PFSK-1 (cell line): Measurements from ENCODE around the gene SAMHD1.

Experiments
- FOXP2 ChIP-seq: optimal IDR thresholded peaks from 2 replicates; pipeline ENCODE3; 2011; ENCODE audit warnings: borderline replicate concordance, control low read depth, inconsistent platforms; ENCODE audit not compliant: insufficient read depth; ENCODE audit errors: extremely low read length, extremely low read depth
- POLR2AphosphoS5 ChIP-seq: IDR thresholded peaks from 2 replicates; pipeline ENCODE4 v1.6.1; 2012; ENCODE audit warnings: low read depth, mild to moderate bottlenecking, control low read depth, low read length, moderate library complexity
- REST ChIP-seq, 2 experiments: IDR thresholded peaks; 2 replicates each; pipeline versions ENCODE4 v1.6.1 to v1.8.0; 2011 to 2012; ENCODE audit warnings: low read depth in 2 of 2, low read length in 2 of 2, control low read depth in 1 of 2, inconsistent platforms in 1 of 2, mild to moderate bottlenecking in 1 of 2, moderate library complexity in 1 of 2; ENCODE audit not compliant: insufficient read depth in 1 of 2
- SIN3A ChIP-seq: IDR thresholded peaks from 2 replicates; pipeline ENCODE4 v1.6.1; 2012; ENCODE audit warnings: mild to moderate bottlenecking, low read length, moderate library complexity, borderline replicate concordance; ENCODE audit not compliant: insufficient read depth
- TAF1 ChIP-seq: IDR thresholded peaks from 2 replicates; pipeline ENCODE4 v1.6.1; 2012; ENCODE audit warnings: low read length, control low read depth, borderline replicate concordance; ENCODE audit not compliant: insufficient read depth

Gene SAMHD1

DNA sequence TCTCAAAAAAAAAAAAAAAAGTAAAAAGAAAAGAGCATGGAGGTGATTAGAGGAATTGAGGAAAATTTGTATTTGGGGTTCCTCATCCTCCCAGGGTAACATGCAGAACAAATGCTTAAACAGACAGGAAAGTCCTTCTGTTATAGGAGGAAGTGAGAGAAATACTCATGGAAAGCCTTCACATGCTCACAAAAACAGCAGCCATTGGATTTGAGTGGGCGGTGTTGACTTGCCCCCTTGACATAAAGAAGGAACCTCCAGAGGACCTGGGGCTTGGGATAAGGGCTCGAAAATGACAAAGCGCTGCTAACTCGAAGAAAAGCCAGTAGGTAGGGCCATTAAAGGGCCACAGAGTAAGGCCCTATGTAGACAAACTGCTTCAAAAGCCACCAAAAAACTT, 17.5 kb upstream of the SAMHD1 start:
- TF ChIP-seq TAF1 (no peak), POLR2AphosphoS5 (no peak), FOXP2 (no peak), REST (IDR thresholded peaks at IDR 0.05; ENCODE audit: insufficient read depth in 1 of 2, low read depth in 2 of 2, low read length in 2 of 2) (no peak), SIN3A (no peak)

DNA sequence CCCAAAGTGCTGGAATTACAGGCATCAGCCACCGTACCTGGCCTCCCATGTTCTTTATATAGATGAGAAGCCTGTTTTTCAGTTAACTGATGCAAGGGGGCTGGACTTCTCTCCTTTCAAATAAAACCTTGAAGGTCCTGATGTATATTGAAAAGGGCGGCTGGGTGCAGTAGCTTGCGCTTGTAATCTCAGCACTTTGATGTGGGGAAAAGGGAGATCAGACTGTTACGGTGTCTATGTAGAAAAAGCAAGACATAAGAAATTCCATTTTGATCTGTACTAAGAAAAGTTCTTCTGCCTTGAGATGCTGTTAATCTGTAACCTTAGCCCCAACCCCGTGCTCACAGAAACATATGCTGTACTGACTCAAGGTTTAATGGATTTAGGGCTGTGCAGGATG, 16.1 kb upstream of the SAMHD1 start:
- TF ChIP-seq REST (IDR thresholded peaks at IDR 0.05; ENCODE audit: insufficient read depth in 1 of 2, low read depth in 2 of 2, low read length in 2 of 2) (no peak), TAF1 (no peak), POLR2AphosphoS5 (no peak)

DNA sequence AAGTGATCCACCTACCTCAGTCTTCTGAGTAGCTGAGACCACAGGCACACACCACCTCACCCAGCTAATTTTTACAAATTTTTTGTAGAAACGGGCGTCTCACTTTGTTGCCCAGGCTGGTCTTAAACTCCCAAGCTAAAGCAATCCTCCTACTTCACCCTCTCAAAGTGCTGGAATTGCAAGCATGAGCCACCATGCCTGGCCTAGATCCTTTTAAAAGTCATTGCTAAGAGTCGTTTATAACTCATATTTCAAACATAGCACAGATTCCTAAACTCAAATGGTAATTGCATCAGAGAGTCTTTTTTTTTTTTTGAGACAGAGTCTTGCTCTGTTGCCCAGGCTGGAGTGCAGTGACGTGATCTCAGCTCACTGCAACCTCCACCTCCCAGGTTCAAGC, 7.7 kb upstream of the SAMHD1 start:
- TF ChIP-seq FOXP2 (no peak), POLR2AphosphoS5 (no peak), REST (IDR thresholded peaks at IDR 0.05; ENCODE audit: insufficient read depth in 1 of 2, low read depth in 2 of 2, low read length in 2 of 2) (no peak), SIN3A (no peak), TAF1 (no peak)

DNA sequence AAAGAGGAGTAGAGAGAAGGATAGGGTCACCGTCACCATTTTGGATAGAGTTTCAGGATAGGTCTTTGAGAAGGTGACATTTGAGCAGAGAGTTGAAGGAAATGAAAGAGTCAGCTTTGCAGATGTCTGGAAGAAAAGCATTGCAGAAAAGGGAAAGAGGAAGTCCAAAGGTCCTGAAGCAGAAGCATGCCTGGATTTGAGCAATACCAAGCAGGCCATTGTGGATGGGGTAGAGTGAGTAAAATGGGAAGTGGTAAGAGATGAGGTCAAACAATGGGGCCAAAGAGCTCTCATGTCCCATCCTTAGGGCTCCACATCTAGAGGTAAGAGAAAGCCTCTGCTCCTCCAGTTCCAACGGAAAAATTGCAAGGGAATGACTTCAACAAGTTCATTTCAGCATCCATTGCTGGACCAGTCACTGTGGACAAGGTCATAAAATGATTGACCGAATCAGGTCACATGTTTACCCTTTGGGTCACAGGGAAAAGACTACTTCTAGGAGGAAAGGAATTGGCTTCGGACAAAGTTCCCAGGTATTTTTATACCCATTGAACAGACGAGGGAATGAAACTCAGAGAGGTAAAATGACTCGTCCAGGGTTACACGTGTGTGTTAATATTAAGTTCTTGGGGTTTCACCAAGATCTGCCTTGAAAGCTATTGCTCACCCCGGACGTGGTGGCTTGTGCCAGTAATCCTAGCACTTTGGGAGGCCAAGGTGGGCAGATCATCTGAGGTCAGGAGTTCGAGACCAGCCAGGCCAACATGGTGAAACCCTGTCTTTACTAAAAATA, 6.6 kb upstream of the SAMHD1 start:
- TF ChIP-seq POLR2AphosphoS5 (no peak), FOXP2 (no peak), TAF1 (no peak), SIN3A (no peak), REST (IDR thresholded peaks at IDR 0.05; ENCODE audit: insufficient read depth in 1 of 2, low read depth in 2 of 2, low read length in 2 of 2) (no peak)

DNA sequence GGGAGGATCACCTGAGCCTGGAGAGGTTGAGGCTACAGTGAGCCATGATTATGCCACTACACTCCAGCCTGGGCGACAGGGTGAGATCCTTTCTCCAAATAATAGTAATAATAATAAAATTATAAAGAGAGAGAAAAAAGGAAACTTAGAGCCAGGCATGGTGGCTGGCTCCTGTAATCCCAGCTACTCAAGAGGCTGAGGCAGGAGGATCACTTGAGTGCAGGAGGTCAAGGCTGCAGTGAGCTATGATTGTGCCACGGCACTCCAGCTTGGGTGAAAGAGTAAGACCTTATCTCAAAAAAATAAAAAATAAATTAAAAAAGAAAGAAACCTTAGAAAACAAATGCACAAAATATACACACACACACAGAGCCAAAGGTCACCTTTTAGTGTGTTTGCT, 5.2 kb upstream of the SAMHD1 start:
- TF ChIP-seq REST (IDR thresholded peaks at IDR 0.05; ENCODE audit: insufficient read depth in 1 of 2, low read depth in 2 of 2, low read length in 2 of 2) (no peak), SIN3A (no peak), FOXP2 (no peak), POLR2AphosphoS5 (no peak), TAF1 (no peak)
